Metanephros (tissue), 2 donors: ENCODE data around the gene HTR3D. TPM values are rescaled to one million over a fixed set of nuclear protein-coding genes. Genes with fewer than 3 reads are reported as not detected.

Source experiments
- small RNA-seq: library from RNA; depleted of rRNA; stranded (forward); fragments of <200 nt; gene quantifications from one replicate; pipeline ENCODE3, GENCODE V24; 2014; ENCODE audit warnings: low replicate concordance
- total RNA-seq: library from RNA; depleted of rRNA; stranded (reverse); fragments of >200 nt; gene quantifications from one replicate; pipeline ENCODE4 v1.2.3, GENCODE V29; 2014

The HTR3D gene
- total RNA-seq, result not detected

GRCh38 chr3:184031187-184031792, at the start of gene HTR3D:
Gene HTR3D (plus strand): TSS chr3:184031742. CDS start chr3:184031742, 0 bp downstream.

GRCh38 chr3:184017672-184018423, 13.7 kb upstream of the HTR3D start, which contains the start of gene ABCC5:
Gene ABCC5 (minus strand): TSS chr3:184017884. CDS start chr3:184014392, 3,492 bp downstream.

GRCh38 chr3:184052767-184053166, 21.2 kb downstream of the HTR3D start, which contains the start of gene HTR3C:
Gene HTR3C (plus strand): TSS chr3:184053047. CDS start chr3:184053081, 34 bp downstream.

Small RNAs within 50 kb of the gene (small RNA-seq; reads per million reads assigned to genes)
- not detected for gene RF00019

Other genes starting within 250 kb of the HTR3D start
- 4.0 TPM for gene MAP6D1, start 206.2 kb upstream of the HTR3D start, total RNA-seq
- gene PARL, start 146.9 kb upstream of the HTR3D start, total RNA-seq, result 27.9 TPM
- gene ABCC5, start 13.9 kb upstream of the HTR3D start, total RNA-seq, result 46.7 TPM
- not detected for gene HTR3C, start 21.3 kb downstream of the HTR3D start, total RNA-seq
- gene HTR3E, start 65.3 kb downstream of the HTR3D start, total RNA-seq, result not detected
- gene EIF2B5, start 103.6 kb downstream of the HTR3D start, total RNA-seq, result 32.2 TPM
- gene DVL3, start 123.6 kb downstream of the HTR3D start, total RNA-seq, result 59.7 TPM
- gene AP2M1, start 143.1 kb downstream of the HTR3D start, total RNA-seq, result 235 TPM
- 65.3 TPM for gene ABCF3, start 154.5 kb downstream of the HTR3D start, total RNA-seq
- 0.99 TPM for gene VWA5B2, start 197.8 kb downstream of the HTR3D start, total RNA-seq
- gene ALG3, start 217.2 kb downstream of the HTR3D start, total RNA-seq, result 28.7 TPM
- 1.8 TPM for gene EEF1AKMT4, start 217.9 kb downstream of the HTR3D start, total RNA-seq
- gene CAMK2N2, start 229.8 kb downstream of the HTR3D start, total RNA-seq, result 0.70 TPM
- not detected for gene ECE2, start 244.3 kb downstream of the HTR3D start, total RNA-seq